Activated T-cell treated with anti-CD3 and anti-CD28 coated beads for 24 hours (primary cell): ENCODE results near the gene OARD1.

ENCODE experiments used
- DNase-seq: peaks from one replicate; pipeline ENCODE4 v3.0.0-alpha.2; 2020; ENCODE audit warnings: low read depth

Gene OARD1

GRCh38 chr6:41074692-41075436, 2.7 kb upstream of the OARD1 start:
- DNase-seq: no peak

GRCh38 chr6:41073968-41074691, 2.0 kb upstream of the OARD1 start:
- DNase-seq: no peak

GRCh38 chr6:41073203-41073967, 1.2 kb upstream of the OARD1 start:
- DNase-seq: peak; percentile 72

GRCh38 chr6:41072836-41073202, 663 bp upstream of the OARD1 start, which contains the start of gene NFYA:
NFYA (plus strand) TSS chr6:41072974; CDS start chr6:41079090, 6,116 bp downstream.
- no peak for DNase-seq

GRCh38 chr6:41071501-41071922, 644 bp downstream of the OARD1 start:
- DNase-seq: no peak

- peak; percentile 48 for DNase-seq
These were observed 5.3 kb downstream of the OARD1 start for GRCh38 chr6:41066867-41067304.

- DNase-seq: no peak
These were observed 6.6 kb downstream of the OARD1 start for GRCh38 chr6:41065550-41066026.

GRCh38 chr6:41064841-41065240, 7.3 kb downstream of the OARD1 start:
- no peak for DNase-seq

GRCh38 chr6:41063884-41064285, 8.3 kb downstream of the OARD1 start:
- DNase-seq: no peak

- no peak for DNase-seq
These were observed 10.1 kb downstream of the OARD1 start for GRCh38 chr6:41062056-41062455.

GRCh38 chr6:41061196-41061726, 10.9 kb downstream of the OARD1 start:
- DNase-seq: no peak

- no peak for DNase-seq
These were observed 12.6 kb downstream of the OARD1 start for GRCh38 chr6:41059556-41059955.

- no peak for DNase-seq
These were observed 13.4 kb downstream of the OARD1 start for GRCh38 chr6:41058783-41059181.

GRCh38 chr6:41056768-41057490, 15.2 kb downstream of the OARD1 start:
- no peak for DNase-seq

- no peak for DNase-seq
These were observed 17.0 kb downstream of the OARD1 start for GRCh38 chr6:41055149-41055548.

GRCh38 chr6:41054511-41054910, 17.6 kb downstream of the OARD1 start:
- DNase-seq: no peak

GRCh38 chr6:41053041-41053440, 19.1 kb downstream of the OARD1 start, which contains the start of gene APOBEC2:
APOBEC2 (plus strand) TSS chr6:41053202; CDS start chr6:41053348, 146 bp downstream.
- DNase-seq: no peak

GRCh38 chr6:41051873-41052272, 20.3 kb downstream of the OARD1 start:
- no peak for DNase-seq

- no peak for DNase-seq
These were observed 21.6 kb downstream of the OARD1 start for GRCh38 chr6:41050536-41050935.

- DNase-seq: no peak
These were observed 22.2 kb downstream of the OARD1 start for GRCh38 chr6:41049955-41050354.

- no peak for DNase-seq
These were observed 22.6 kb downstream of the OARD1 start for GRCh38 chr6:41049521-41049920.
